ENCODE results near the gene CDK19. TPM values are rescaled to one million over a fixed set of nuclear protein-coding genes. Genes with fewer than 3 reads are reported as not detected.
"Not testable (repeated sequence)": the region's sequence is repeated elsewhere in the genome, so short reads cannot be mapped to it uniquely, and the experiment has no call there.

Gene CDK19
- total RNA-seq, 5 donors from 2014 or later (not counting 1 experiment from before 2014, with no cell fraction given) = 11.4 to 16.1 (median 14.2) TPM

DNA sequence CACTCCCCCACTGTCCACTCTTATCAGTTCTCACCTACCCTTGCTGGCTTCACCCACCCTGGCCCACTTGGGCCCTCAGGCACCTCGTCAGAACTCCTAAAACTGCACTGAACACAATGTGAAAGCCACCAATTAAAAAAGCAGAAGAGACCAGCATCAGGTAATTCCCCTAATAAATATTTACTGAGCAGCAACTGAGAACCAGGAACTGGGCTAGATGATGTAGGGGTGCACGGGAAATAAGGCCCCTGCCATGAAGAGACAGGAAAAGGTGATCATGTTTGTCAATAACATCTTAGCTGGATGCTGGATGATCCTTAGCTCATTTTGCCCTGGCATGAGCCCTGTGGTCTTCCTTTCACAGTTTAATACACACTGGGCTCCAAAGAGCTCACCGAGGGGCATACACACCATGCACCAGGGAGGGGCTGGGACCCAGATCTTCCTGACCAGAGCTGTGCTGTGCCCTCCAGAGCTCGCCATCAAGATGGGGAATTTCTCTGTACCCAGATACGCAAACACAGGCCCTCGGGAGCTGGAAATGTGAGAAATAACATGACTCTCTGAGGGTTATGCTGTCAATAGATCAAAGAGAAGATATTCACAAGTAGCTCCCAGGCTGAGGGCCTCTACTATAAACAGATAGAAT, 225.3 kb downstream of the CDK19 start:
- Mint-ChIP-seq H3K27me3 (no peaks in the 10 kb centered on the region), H3K36me3 (peaks cover 3% of the 10 kb centered on the region), H3K9me3 (peaks cover 0 to 4% (median 0%) of the 10 kb centered on the region in 3 donors), H3K4me3 (no peak overlapping the region), H3K4me1 (peaks cover 0 to 6% (median 0%) of the 10 kb centered on the region in 3 donors), H3K27ac (no peak overlapping the region)
- ChIA-PET CTCF (no interaction called here), POLR2A (no interaction called here)
- H3K4me1 ChIP-seq (ENCODE audit: control insufficient read depth in 1 of 2, extremely low read depth in 1 of 2, insufficient read depth in 2 of 2, low read length in 2 of 2) = no peaks in the 10 kb centered on the region
- ATAC-seq (replicated peaks in 1 of 4) (no peak), DNase-seq (no peak)
- H3K9me3 ChIP-seq = no peaks in the 10 kb centered on the region
- no peaks in the 10 kb centered on the region for H3K36me3 ChIP-seq (ENCODE audit: control insufficient read depth in 2 of 2, extremely low read depth in 1 of 2, insufficient read depth in 1 of 2, low read length in 1 of 2)
- H3K27ac ChIP-seq (ENCODE audit: low read length) = no peak overlapping the region
- no peak overlapping the region for H3K4me3 ChIP-seq (ENCODE audit: control insufficient read depth in 1 of 2, extremely low read depth in 1 of 2, low read length in 1 of 2)
- no peaks in the 10 kb centered on the region for H3K27me3 ChIP-seq (replicated peaks in 1 of 2; ENCODE audit: control insufficient read depth in 2 of 2, extremely low read depth in 1 of 2, insufficient read depth in 2 of 2, low read length in 1 of 2)
- 80% methylated on average over 1 of the region's 6 CpGs for WGBS (ENCODE audit: insufficient coverage)

DNA sequence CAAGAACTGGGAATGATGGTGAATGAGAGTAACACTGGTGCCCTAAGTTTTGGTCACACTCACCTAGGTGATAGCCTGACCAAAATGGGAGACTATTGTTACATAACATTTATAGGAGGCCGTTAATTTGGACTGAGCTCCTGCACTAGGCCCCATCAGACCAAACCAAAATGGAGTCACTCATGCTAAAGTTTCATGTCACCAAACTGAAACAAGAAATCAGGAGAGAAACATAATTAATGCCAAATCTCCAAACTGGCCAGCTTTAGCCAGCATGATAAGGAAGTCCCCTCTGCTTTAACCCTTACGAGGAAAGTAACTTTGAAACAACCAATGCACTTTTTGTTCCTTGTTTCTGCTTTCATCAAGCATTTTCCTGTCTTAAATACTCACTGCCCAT, 227.9 kb downstream of the CDK19 start:
- H3K4me3 ChIP-seq (ENCODE audit: control insufficient read depth in 1 of 2, extremely low read depth in 1 of 2, low read length in 1 of 2) = no peak overlapping the region
- no peak overlapping the region for H3K27ac ChIP-seq (ENCODE audit: low read length)
- H3K4me3 Mint-ChIP-seq = no peak overlapping the region
- H3K27me3 Mint-ChIP-seq = no peaks in the 10 kb centered on the region
- H3K36me3 ChIP-seq (ENCODE audit: control insufficient read depth in 2 of 2, extremely low read depth in 1 of 2, insufficient read depth in 1 of 2, low read length in 1 of 2) = no peaks in the 10 kb centered on the region
- no peak for DNase-seq
- H3K9me3 Mint-ChIP-seq = no peaks in the 10 kb centered on the region
- no peaks in the 10 kb centered on the region for H3K36me3 Mint-ChIP-seq
- peaks cover 0 to 6% (median 0%) of the 10 kb centered on the region in 3 donors for H3K4me1 Mint-ChIP-seq
- no peaks in the 10 kb centered on the region for H3K9me3 ChIP-seq
- H3K27me3 ChIP-seq (replicated peaks in 1 of 2; ENCODE audit: control insufficient read depth in 2 of 2, extremely low read depth in 1 of 2, insufficient read depth in 2 of 2, low read length in 1 of 2) = no peaks in the 10 kb centered on the region
- ATAC-seq (replicated peaks in 1 of 4) = no peak
- H3K4me1 ChIP-seq (ENCODE audit: control insufficient read depth in 1 of 2, extremely low read depth in 1 of 2, insufficient read depth in 2 of 2, low read length in 2 of 2) = no peaks in the 10 kb centered on the region
- CTCF ChIA-PET = no interaction called here
- H3K27ac Mint-ChIP-seq = no peak overlapping the region
- WGBS (ENCODE audit: insufficient coverage) = 83% methylated on average over 1 of the region's 2 CpGs
- POLR2A ChIA-PET = no interaction called here

DNA sequence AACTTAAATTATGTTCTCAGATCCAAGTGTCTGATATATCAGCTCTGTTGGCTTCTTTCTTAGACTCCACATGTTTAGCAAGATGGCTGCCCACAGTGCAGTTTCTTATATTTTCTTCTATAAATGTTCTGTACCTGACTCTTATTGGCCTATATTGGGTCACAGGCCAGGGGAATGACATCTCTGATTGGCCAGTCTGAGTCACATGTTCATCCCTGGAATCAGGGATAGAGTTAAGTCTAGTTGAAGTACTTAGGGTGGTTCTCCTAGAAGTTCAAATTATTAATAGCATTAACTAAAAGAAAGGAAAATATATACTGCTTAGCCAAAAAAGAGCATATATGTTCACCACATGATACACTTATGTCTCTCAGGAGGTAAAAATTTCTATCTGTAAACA, 233.6 kb downstream of the CDK19 start:
- DNase-seq (no peak), ATAC-seq (replicated peaks in 1 of 4) (no peak)
- H3K9me3 Mint-ChIP-seq = peaks cover 2 to 11% (median 6%) of the 10 kb centered on the region in 3 donors
- no peaks in the 10 kb centered on the region for H3K36me3 Mint-ChIP-seq
- ChIA-PET CTCF (no interaction called here), POLR2A (interaction anchor here in 1 of 2 donors (0.5 kb wide), 1 partner anchor 9 kb away, joined by 3 read pairs; no protein-coding TSS in a partner anchor)
- Histone ChIP-seq H3K27ac (ENCODE audit: low read length) (no peak overlapping the region), H3K4me1 (ENCODE audit: control insufficient read depth in 1 of 2, extremely low read depth in 1 of 2, insufficient read depth in 2 of 2, low read length in 2 of 2) (no peaks in the 10 kb centered on the region), H3K27me3 (replicated peaks in 1 of 2; ENCODE audit: control insufficient read depth in 2 of 2, extremely low read depth in 1 of 2, insufficient read depth in 2 of 2, low read length in 1 of 2) (peaks cover 0 to 3% of the 10 kb centered on the region in 2 experiments), H3K36me3 (ENCODE audit: control insufficient read depth in 2 of 2, extremely low read depth in 1 of 2, insufficient read depth in 1 of 2, low read length in 1 of 2) (no peaks in the 10 kb centered on the region), H3K4me3 (ENCODE audit: control insufficient read depth in 1 of 2, extremely low read depth in 1 of 2, low read length in 1 of 2) (no peak overlapping the region), H3K9me3 (no peaks in the 10 kb centered on the region)
- H3K4me3 Mint-ChIP-seq = no peak overlapping the region
- H3K27ac Mint-ChIP-seq = no peak overlapping the region
- H3K4me1 Mint-ChIP-seq = no peaks in the 10 kb centered on the region
- H3K27me3 Mint-ChIP-seq = peaks cover 0 to 2% of the 10 kb centered on the region in 2 donors

DNA sequence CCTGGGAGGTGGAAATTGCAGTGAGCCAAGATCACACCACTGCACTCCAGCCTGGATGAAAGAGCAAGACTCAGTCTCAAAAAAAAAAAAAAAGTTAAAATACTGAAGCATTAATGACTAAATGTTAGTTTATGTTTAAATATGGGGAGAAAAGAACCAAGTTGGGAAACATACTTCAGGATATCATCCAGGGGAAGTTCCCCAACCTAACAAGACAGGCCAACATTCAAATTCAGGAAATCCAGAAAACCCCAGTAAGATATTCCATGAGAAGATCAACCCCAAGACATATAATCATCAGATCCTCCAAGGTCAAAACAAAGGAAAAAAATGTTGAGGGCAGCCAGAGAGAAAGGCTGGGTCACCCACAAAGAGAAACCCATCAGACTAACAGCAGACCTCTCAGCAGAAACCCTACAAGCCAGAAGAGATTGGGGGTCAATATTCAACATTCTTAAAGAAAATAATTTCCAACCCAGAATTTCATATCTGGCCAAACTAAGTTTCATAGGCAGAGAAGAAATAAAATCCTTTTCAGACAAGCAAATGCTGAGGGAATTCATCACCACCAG, 237.6 kb downstream of the CDK19 start:
- H3K4me3 Mint-ChIP-seq; H3K36me3 Mint-ChIP-seq; CTCF ChIA-PET; ATAC-seq (replicated peaks in 1 of 4); H3K4me1 Mint-ChIP-seq; H3K36me3 ChIP-seq (ENCODE audit: control insufficient read depth in 2 of 2, extremely low read depth in 1 of 2, insufficient read depth in 1 of 2, low read length in 1 of 2); H3K27me3 Mint-ChIP-seq; DNase-seq; H3K9me3 ChIP-seq; H3K4me1 ChIP-seq (ENCODE audit: control insufficient read depth in 1 of 2, extremely low read depth in 1 of 2, insufficient read depth in 2 of 2, low read length in 2 of 2); H3K4me3 ChIP-seq (ENCODE audit: control insufficient read depth in 1 of 2, extremely low read depth in 1 of 2, low read length in 1 of 2); H3K27ac Mint-ChIP-seq; H3K27me3 ChIP-seq (replicated peaks in 1 of 2; ENCODE audit: control insufficient read depth in 2 of 2, extremely low read depth in 1 of 2, insufficient read depth in 2 of 2, low read length in 1 of 2); POLR2A ChIA-PET; H3K27ac ChIP-seq (ENCODE audit: low read length): not testable (repeated sequence)
- peaks cover 2 to 11% (median 6%) of the 10 kb centered on the region in 3 donors for H3K9me3 Mint-ChIP-seq

DNA sequence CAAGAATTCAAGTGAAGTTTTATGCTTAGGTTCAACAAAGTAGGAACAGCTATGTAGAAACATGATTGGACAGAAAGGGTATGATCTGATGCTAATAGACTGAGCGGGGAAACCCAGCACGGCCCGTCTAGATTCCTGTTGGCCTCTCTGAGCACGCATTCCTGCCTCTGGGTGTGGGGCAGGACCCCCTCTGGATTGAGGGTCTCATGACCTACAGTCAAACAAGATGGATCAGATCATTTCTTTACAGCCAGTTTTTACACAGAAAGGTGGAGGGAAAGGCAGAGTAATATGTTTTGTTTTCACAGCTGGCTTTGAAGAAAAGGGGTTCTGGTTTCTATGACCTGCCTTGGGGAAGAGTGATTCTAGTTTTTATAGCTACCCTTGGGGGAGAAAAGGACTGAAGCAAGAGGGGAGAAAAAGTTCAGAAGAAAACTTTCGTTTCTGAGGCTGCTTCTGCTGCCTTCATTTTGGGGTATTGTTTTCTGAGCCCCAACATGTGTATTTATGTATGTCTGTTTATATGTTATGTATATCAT, 239.3 kb downstream of the CDK19 start:
- Histone ChIP-seq H3K4me3 (ENCODE audit: control insufficient read depth in 1 of 2, extremely low read depth in 1 of 2, low read length in 1 of 2) (no peak overlapping the region), H3K9me3 (no peaks in the 10 kb centered on the region), H3K36me3 (ENCODE audit: control insufficient read depth in 2 of 2, extremely low read depth in 1 of 2, insufficient read depth in 1 of 2, low read length in 1 of 2) (no peaks in the 10 kb centered on the region), H3K27ac (ENCODE audit: low read length) (no peak overlapping the region), H3K4me1 (ENCODE audit: control insufficient read depth in 1 of 2, extremely low read depth in 1 of 2, insufficient read depth in 2 of 2, low read length in 2 of 2) (no peaks in the 10 kb centered on the region), H3K27me3 (replicated peaks in 1 of 2; ENCODE audit: control insufficient read depth in 2 of 2, extremely low read depth in 1 of 2, insufficient read depth in 2 of 2, low read length in 1 of 2) (peaks cover 0 to 3% of the 10 kb centered on the region in 2 experiments)
- no peaks in the 10 kb centered on the region for H3K36me3 Mint-ChIP-seq
- H3K27ac Mint-ChIP-seq = no peak overlapping the region
- WGBS (ENCODE audit: insufficient coverage) = no CpG with 5 or more reads among the region's 5 CpGs
- DNase-seq (no peak), ATAC-seq (replicated peaks in 1 of 4) (no peak)
- peaks cover 2 to 11% (median 6%) of the 10 kb centered on the region in 3 donors for H3K9me3 Mint-ChIP-seq
- ChIA-PET CTCF (no interaction called here), POLR2A (no interaction called here)
- no peaks in the 10 kb centered on the region for H3K4me1 Mint-ChIP-seq
- H3K27me3 Mint-ChIP-seq = peaks cover 0 to 3% of the 10 kb centered on the region in 2 donors
- H3K4me3 Mint-ChIP-seq = no peak overlapping the region

DNA sequence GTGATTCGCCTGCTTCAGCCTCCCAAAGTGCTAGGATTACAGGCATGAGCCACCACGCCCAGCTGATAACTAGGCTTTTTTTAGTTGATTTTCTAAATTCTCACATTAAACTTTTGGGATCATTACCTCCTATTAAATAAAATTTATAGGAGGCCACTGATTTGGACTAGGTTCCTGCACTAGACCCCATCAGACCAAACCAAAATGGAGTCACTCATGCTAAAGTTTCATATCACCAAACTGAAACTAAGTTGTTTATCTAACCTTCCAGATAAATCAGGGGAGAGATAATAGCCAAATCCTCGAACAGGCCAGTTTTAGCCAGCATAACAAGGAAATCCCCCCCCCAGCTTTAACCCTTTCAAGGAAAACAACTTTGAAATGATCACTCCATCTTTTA, 240.5 kb downstream of the CDK19 start:
- no peaks in the 10 kb centered on the region for H3K4me1 ChIP-seq (ENCODE audit: control insufficient read depth in 1 of 2, extremely low read depth in 1 of 2, insufficient read depth in 2 of 2, low read length in 2 of 2)
- H3K4me3 Mint-ChIP-seq = no peak overlapping the region
- H3K27ac ChIP-seq (ENCODE audit: low read length) = no peak overlapping the region
- H3K27me3 ChIP-seq (replicated peaks in 1 of 2; ENCODE audit: control insufficient read depth in 2 of 2, extremely low read depth in 1 of 2, insufficient read depth in 2 of 2, low read length in 1 of 2) = peaks cover 0 to 3% of the 10 kb centered on the region in 2 experiments
- DNase-seq = no peak
- 100% methylated on average over 2 of the region's 3 CpGs for WGBS (ENCODE audit: insufficient coverage)
- H3K9me3 ChIP-seq = no peaks in the 10 kb centered on the region
- peaks cover 0 to 3% of the 10 kb centered on the region in 2 donors for H3K27me3 Mint-ChIP-seq
- H3K36me3 Mint-ChIP-seq = no peaks in the 10 kb centered on the region
- POLR2A ChIA-PET = interaction anchor here in 1 of 2 donors (0.6 kb wide), 1 partner anchor 122 kb away, joined by 3 read pairs; no protein-coding TSS in a partner anchor
- CTCF ChIA-PET = no interaction called here
- no peak for ATAC-seq (replicated peaks in 1 of 4)
- no peak overlapping the region for H3K4me3 ChIP-seq (ENCODE audit: control insufficient read depth in 1 of 2, extremely low read depth in 1 of 2, low read length in 1 of 2)
- H3K9me3 Mint-ChIP-seq = peaks cover 2 to 11% (median 6%) of the 10 kb centered on the region in 3 donors
- H3K36me3 ChIP-seq (ENCODE audit: control insufficient read depth in 2 of 2, extremely low read depth in 1 of 2, insufficient read depth in 1 of 2, low read length in 1 of 2) = no peaks in the 10 kb centered on the region
- no peak overlapping the region for H3K27ac Mint-ChIP-seq
- no peaks in the 10 kb centered on the region for H3K4me1 Mint-ChIP-seq

All from T-cell (primary cell).